Measurements from ENCODE around the gene ECPAS. TPM values are rescaled to one million over a fixed set of nuclear protein-coding genes. Genes with fewer than 3 reads are reported as not detected.
"Not testable (repeated sequence)": the region's sequence is repeated elsewhere in the genome, so short reads cannot be mapped to it uniquely, and the experiment has no call there.

The ECPAS gene
- total RNA-seq, 2 donors from 2014 or later = 54.7 to 65.5 TPM

DNA sequence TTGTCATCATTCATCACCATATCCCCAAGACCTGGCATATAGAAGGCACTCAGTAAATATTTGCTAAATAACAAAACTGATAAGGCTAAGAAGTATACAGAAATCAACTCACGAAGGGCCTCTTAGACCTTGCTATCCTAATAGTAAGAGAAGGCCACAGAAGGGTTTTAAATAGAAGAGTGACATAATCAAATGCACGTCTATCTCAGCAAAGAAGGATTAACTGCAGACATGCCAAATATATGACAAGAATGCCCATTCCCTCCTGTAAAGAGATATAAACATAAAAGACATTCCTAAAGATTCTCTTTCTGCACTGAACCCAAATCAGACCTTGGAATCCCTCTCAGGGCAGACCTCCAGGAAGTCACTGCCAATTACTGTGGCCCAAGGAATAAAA lies 34.1 kb downstream of the ECPAS start:
- Histone ChIP-seq H3K36me3 (ENCODE audit: control insufficient read depth, insufficient read depth, low read length) (peaks cover 22% of the 10 kb centered on the region), H3K9me3 (ENCODE audit: control insufficient read depth, low read length) (no peaks in the 10 kb centered on the region), H3K4me3 (ENCODE audit: low read length) (no peak overlapping the region), H3K4me1 (ENCODE audit: control insufficient read depth, insufficient read depth, low read length) (no peaks in the 10 kb centered on the region), H3K27ac (ENCODE audit: low read depth, low read length) (no peak overlapping the region), H3K9ac (ENCODE audit: extremely low read depth, low read length, poor library complexity, severe bottlenecking) (no peak overlapping the region), H3K27me3 (ENCODE audit: control insufficient read depth, insufficient read depth, low read length, poor library complexity, severe bottlenecking) (peaks cover 13% of the 10 kb centered on the region)
- no peak for DNase-seq
- TF ChIP-seq, protein P1, sequence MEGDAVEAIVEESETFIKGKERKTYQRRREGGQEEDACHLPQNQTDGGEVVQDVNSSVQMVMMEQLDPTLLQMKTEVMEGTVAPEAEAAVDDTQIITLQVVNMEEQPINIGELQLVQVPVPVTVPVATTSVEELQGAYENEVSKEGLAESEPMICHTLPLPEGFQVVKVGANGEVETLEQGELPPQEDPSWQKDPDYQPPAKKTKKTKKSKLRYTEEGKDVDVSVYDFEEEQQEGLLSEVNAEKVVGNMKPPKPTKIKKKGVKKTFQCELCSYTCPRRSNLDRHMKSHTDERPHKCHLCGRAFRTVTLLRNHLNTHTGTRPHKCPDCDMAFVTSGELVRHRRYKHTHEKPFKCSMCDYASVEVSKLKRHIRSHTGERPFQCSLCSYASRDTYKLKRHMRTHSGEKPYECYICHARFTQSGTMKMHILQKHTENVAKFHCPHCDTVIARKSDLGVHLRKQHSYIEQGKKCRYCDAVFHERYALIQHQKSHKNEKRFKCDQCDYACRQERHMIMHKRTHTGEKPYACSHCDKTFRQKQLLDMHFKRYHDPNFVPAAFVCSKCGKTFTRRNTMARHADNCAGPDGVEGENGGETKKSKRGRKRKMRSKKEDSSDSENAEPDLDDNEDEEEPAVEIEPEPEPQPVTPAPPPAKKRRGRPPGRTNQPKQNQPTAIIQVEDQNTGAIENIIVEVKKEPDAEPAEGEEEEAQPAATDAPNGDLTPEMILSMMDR (conservative IDR thresholded peaks at IDR 0.05) = no peak
- Mint-ChIP-seq H3K4me3 (no peak overlapping the region), H3K36me3 (ENCODE audit: low read depth) (peaks cover 20% of the 10 kb centered on the region), H3K4me1 (peaks cover 14% of the 10 kb centered on the region), H3K9me3 (no peaks in the 10 kb centered on the region), H3K27me3 (ENCODE audit: insufficient read depth) (no peaks in the 10 kb centered on the region), H3K27ac (no peak overlapping the region)
- 80 to 86% methylated on average over 2 of the region's 2 CpGs for WGBS, 2 experiments (ENCODE audit: insufficient coverage in 1 of 2, insufficient read length in 1 of 2)

DNA sequence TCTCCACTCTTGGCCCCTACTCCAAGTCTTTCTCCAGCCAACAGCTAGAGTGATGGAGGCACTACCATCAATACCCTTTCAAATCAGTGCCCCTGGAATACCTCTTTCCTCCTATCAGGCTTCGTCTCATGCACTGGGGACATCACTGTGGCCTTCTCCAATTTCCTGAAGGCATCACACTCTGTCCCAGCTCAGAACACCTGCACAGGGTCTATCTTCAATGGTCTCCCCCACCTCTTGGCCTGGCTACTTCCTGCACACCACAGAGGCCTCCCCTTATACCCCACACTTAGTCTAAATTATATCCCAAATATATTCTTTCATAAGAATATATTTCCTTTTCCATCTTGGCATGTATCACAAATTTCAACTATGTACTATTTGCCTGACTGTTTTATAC lies 34.5 kb downstream of the ECPAS start:
- no peaks in the 10 kb centered on the region for H3K9me3 ChIP-seq (ENCODE audit: control insufficient read depth, low read length)
- H3K27ac Mint-ChIP-seq = no peak overlapping the region
- H3K27me3 ChIP-seq (ENCODE audit: control insufficient read depth, insufficient read depth, low read length, poor library complexity, severe bottlenecking) = peaks cover 13% of the 10 kb centered on the region
- peaks cover 14% of the 10 kb centered on the region for H3K4me1 Mint-ChIP-seq
- DNase-seq = no peak
- TF ChIP-seq, protein P1 (conservative IDR thresholded peaks at IDR 0.05) = no peak
- H3K27me3 Mint-ChIP-seq (ENCODE audit: insufficient read depth) = no peaks in the 10 kb centered on the region
- H3K36me3 ChIP-seq (ENCODE audit: control insufficient read depth, insufficient read depth, low read length) = peaks cover 23% of the 10 kb centered on the region
- H3K4me3 Mint-ChIP-seq = no peak overlapping the region
- no peaks in the 10 kb centered on the region for H3K9me3 Mint-ChIP-seq
- H3K27ac ChIP-seq (ENCODE audit: low read depth, low read length) = no peak overlapping the region
- H3K36me3 Mint-ChIP-seq (ENCODE audit: low read depth) = peaks cover 22% of the 10 kb centered on the region
- no peak overlapping the region for H3K9ac ChIP-seq (ENCODE audit: extremely low read depth, low read length, poor library complexity, severe bottlenecking)
- no peaks in the 10 kb centered on the region for H3K4me1 ChIP-seq (ENCODE audit: control insufficient read depth, insufficient read depth, low read length)
- no peak overlapping the region for H3K4me3 ChIP-seq (ENCODE audit: low read length)
- WGBS, 2 experiments (ENCODE audit: insufficient coverage in 1 of 2, insufficient read length in 1 of 2) = 88 to 100% methylated on average over 1 of the region's 1 CpG

GRCh38 chr9:111445799-111446198 lies 38.4 kb downstream of the ECPAS start:
- H3K9ac ChIP-seq (ENCODE audit: extremely low read depth, low read length, poor library complexity, severe bottlenecking); H3K4me3 Mint-ChIP-seq; H3K4me3 ChIP-seq (ENCODE audit: low read length); H3K27ac ChIP-seq (ENCODE audit: low read depth, low read length); H3K4me1 ChIP-seq (ENCODE audit: control insufficient read depth, insufficient read depth, low read length); H3K9me3 Mint-ChIP-seq; H3K27ac Mint-ChIP-seq; H3K9me3 ChIP-seq (ENCODE audit: control insufficient read depth, low read length); H3K27me3 Mint-ChIP-seq (ENCODE audit: insufficient read depth); DNase-seq: not testable (repeated sequence)
- Mint-ChIP-seq H3K36me3 (ENCODE audit: low read depth) (peaks cover 31% of the 10 kb centered on the region), H3K4me1 (peaks cover 15% of the 10 kb centered on the region)
- Histone ChIP-seq H3K27me3 (ENCODE audit: control insufficient read depth, insufficient read depth, low read length, poor library complexity, severe bottlenecking) (peaks cover 13% of the 10 kb centered on the region), H3K36me3 (ENCODE audit: control insufficient read depth, insufficient read depth, low read length) (peaks cover 36% of the 10 kb centered on the region)
- WGBS, 2 experiments (ENCODE audit: insufficient coverage in 1 of 2, insufficient read length in 1 of 2) = 100% methylated on average over 1 of the region's 1 CpG; no CpG with 5 or more reads in 1 of the 2 experiments

DNA sequence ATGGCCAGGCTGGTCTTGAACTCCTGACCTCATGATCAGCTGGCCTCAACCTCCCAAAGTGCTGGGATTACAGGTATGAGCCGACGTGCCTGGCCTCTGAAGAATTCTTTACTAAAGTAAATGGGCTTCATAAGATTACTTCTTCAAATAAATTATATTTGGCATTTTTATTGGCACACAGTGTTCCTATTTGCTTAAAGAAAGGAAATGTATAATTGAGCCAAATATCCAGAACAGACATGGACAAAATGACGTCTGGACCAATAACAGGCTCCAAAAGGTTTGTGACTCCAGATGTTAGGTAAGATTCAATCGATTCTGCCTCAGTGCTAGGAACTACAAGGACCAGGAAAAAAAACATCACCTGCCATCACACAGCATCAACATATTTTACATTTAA lies 40.7 kb downstream of the ECPAS start:
- peaks cover 9% of the 10 kb centered on the region for H3K27me3 ChIP-seq (ENCODE audit: control insufficient read depth, insufficient read depth, low read length, poor library complexity, severe bottlenecking)
- no peak overlapping the region for H3K9ac ChIP-seq (ENCODE audit: extremely low read depth, low read length, poor library complexity, severe bottlenecking)
- H3K4me3 Mint-ChIP-seq = no peak overlapping the region
- TF ChIP-seq, protein P1 (conservative IDR thresholded peaks at IDR 0.05) = no peak
- H3K9me3 Mint-ChIP-seq = no peaks in the 10 kb centered on the region
- peaks cover 15% of the 10 kb centered on the region for H3K4me1 Mint-ChIP-seq
- peaks cover 49% of the 10 kb centered on the region for H3K36me3 ChIP-seq (ENCODE audit: control insufficient read depth, insufficient read depth, low read length)
- no peak overlapping the region for H3K27ac Mint-ChIP-seq
- peaks cover 9% of the 10 kb centered on the region for H3K4me1 ChIP-seq (ENCODE audit: control insufficient read depth, insufficient read depth, low read length)
- WGBS, 2 experiments (ENCODE audit: insufficient coverage in 1 of 2, insufficient read length in 1 of 2) = 83 to 92% methylated on average over 1 to 4 of the region's 4 CpGs
- H3K27ac ChIP-seq (ENCODE audit: low read depth, low read length) = no peak overlapping the region
- H3K36me3 Mint-ChIP-seq (ENCODE audit: low read depth) = peaks cover 43% of the 10 kb centered on the region
- H3K9me3 ChIP-seq (ENCODE audit: control insufficient read depth, low read length) = no peaks in the 10 kb centered on the region
- DNase-seq = no peak
- no peaks in the 10 kb centered on the region for H3K27me3 Mint-ChIP-seq (ENCODE audit: insufficient read depth)
- H3K4me3 ChIP-seq (ENCODE audit: low read length) = no peak overlapping the region
